NK-92 (cell line): ENCODE data around the gene CACNG7.
"Not testable (repeated sequence)": the region's sequence is repeated elsewhere in the genome, so short reads cannot be mapped to it uniquely, and the experiment has no call there.

Source experiments
- DNase-seq: peaks from one replicate; lab custom pipeline; 2025; ENCODE audit not compliant: unreplicated experiment; lab: John Stamatoyannopoulos, UW

The CACNG7 gene, protein sequence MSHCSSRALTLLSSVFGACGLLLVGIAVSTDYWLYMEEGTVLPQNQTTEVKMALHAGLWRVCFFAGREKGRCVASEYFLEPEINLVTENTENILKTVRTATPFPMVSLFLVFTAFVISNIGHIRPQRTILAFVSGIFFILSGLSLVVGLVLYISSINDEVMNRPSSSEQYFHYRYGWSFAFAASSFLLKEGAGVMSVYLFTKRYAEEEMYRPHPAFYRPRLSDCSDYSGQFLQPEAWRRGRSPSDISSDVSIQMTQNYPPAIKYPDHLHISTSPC

DNA sequence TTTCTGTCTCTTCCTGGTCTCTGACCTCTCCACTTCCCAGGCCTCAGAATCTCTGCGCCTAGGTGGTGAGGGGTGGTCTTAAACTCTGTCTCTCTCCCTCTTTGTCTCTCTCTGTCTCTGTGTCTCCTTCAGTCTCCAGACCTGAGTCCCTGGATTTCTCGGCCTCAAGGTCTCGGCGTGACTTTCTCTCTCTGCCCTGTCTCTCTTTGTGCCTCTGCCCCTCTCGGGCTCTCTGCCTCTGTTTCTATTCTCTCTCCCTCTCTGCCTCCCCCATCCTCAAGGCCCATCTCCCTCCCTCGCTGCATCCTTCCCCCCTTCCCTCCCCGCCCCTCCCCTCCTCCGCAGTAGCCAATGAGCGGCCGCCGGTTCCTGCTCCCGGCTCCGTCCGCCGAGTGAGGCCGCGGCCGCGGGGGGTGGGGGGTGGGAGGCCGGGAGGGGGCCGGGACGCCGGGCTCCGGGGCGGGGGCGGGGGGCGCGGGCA lies at the start of gene CACNG7:
TSS of gene CACNG7 (plus strand) at position 344 of the 481 bp plus-strand sequence. CDS start 3,554 bp downstream, outside the sequence.
- DNase-seq = no peak

DNA sequence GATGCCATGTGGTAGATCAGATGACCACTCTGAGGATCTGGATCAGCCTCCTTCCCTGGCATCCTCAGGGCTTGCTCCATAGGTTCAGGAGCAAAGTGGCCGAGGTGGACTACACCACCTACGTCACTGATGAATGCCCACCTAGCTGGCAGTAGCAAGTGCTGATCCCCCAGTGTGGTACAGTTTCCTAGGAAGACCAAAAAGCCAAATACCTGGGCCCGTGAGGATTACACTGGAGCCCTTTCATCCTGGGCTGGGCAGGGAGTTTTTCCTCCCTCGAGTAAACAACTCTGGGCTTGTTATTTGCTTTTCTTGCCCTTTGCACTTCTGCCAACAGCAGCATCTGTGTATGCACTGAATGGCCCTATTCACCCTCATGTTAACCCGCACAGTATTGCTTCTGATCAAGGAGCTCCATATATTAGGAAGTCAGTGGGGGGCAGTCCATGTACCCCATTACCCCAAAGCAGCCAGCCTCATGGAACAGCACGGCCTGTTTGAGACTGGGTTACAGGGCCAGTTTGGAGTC lies 44.7 kb upstream of the CACNG7 start:
- DNase-seq = no peak

DNA sequence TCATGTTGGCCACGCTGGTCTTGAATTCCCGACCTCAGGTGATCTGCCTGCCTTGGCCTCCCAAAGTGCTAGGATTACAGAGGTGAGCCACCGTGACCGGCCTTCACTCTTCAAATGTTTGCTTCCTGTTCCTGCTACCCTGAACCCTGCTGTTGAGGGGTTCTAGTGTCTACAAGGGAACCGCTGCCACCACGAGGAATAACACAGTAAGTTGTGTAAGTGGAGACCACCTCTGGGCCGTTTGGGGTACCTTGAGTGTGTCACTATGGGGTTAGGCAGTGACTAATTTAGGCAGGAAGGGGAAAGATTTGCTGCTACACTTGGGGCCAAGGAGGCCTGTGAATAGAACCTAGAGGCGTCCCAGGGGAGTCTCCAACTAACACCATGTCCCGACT lies 43.6 kb upstream of the CACNG7 start:
- no peak for DNase-seq

DNA sequence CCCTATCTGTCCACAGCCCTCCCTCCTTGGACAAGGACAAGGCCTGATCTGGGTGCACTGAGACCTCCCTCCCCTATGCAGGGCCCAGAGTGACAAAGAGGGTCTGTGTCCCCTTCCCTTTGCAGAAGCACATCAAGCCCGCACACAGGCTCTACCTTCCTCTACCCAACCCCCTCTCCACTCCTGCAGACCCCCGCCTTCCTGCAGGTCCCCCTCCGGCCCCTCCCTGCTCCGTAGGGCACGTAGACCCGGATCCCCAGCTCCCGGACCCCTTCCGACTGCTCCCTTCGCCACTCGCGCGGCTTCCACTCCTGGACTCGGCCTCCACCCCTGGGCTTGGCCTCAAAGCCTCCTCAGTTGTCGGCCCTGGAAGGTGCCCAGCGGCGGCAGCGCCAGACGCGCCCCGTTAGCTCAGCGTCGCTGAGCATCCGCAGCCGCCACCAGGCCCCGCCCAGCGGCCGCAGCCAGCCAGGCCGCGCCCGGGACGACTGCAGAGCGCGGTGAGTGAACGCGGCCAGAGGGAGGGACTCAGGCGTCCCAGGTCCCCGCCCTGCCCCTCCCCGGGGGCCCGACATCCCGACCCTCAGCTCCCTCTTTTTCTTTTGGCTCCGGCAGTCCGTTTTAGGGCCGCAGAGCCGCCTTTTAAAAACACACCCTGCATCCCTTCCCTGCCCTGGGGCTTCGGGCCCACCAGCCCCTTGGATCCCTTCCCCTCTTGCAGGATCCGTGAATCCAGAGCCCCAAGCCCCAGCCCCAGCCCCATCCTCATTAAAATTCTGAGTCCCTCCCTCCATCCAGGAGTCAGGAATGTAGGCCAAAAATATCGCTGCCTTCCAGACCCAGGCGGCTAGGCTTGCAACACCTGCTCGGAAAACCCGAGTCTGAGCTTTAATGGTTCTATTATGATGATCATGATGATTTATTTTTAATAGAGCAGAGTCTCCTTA lies 42.9 kb upstream of the CACNG7 start:
- DNase-seq = no peak

DNA sequence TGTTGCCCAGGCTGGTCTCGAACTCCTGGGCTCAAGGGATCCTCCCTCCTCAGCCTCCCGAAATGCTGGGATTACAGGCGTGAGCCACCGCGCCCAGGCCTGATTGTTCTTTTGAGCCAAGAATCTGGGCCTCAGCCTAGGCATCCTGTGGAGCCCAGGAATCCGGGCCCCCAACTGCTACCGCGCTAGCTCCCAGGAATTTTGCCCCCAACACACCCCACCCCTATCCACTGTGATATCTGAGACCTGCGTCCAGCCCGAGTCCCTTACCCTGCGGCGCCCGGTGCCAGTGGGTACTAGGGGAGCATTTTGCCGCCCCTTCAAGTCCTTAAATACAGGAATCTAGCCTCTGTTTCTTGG lies 42.2 kb upstream of the CACNG7 start:
- DNase-seq = no peak

DNA sequence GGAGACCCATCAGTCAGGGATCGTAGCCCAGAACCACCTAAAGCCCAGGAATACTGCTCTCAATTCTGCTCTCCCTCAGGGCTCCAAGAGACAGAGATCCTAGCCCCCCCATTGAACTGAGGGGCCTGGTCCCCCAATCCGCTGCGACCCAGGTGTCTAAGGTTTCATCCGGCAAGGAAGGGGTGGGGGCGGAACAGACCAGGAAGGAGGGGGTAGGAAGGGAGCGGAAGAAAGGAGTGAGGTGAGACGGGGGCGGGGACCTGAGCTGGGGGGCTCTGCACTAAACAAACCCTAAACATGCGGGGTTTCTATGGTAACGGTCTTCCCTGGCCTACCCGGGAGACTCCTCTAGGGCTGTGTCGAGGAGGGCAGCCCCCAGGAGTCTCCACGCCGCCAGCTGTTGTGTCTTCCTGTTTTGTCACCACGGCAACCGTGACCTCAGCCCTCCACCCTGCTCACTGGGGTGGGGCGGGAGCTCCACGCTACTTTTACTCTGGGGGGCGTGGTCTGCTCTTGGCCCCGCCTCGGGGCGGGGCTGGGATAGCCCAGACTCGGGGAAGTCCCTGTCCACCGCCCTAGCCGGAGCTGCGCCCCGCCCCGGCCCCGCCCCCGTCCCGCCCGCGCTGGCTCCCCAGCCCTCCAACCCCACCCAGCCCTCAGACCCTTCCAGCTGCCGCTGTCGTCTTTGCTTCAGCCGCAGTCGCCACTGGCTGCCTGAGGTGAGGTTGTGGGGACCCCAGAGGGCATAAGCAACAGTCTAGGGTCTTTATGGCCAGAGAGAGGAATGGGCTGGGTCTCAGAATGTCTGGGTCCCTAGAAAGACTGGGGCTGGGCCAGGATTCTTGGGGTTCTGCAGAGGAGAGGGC lies 41.6 kb upstream of the CACNG7 start, which contains the start of gene MYADM:
TSS of gene MYADM (plus strand) at position 659 of the 866 bp plus-strand sequence. CDS start 5,647 bp downstream, outside the sequence.
- peak; percentile 97 for DNase-seq

DNA sequence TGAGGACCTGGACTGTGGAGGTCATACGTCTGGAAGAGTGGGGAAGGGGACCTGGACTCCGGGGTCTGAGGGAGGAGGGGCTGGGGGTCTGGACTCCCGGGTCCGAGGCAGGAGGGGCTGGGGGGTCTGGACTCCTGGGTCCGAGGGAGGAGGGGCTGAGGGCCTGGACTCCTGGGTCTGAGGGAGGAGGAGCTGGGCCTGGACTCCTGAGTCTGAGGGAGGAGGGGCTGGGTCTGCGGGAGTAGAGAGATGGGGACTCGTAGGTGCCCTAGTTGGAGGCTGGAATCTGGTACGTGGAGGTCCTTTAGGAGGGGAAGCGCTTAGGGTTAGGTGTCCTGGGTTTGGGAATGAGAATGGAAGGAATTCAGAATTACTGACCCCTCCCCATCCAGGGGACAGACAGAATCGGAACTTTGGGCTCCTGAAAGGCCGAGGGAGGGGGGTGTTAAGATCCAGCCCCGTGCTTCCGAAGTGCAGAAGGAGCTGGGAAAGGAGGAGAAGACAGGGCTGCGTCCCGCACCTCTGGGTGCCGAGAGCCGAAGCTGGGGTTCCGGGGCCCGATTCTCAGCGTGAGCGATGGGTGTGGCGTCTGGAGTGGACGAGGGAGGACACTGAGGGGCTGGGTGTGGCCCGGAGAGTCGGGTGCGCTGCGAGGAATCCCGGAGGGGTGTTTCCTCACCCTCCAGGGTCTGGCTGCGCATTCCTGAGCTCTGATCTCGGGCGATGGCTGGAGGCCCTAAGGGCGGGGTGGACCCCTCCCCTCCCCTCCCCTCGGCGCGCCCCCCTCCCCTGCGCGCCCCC lies 40.8 kb upstream of the CACNG7 start:
- no peak for DNase-seq

DNA sequence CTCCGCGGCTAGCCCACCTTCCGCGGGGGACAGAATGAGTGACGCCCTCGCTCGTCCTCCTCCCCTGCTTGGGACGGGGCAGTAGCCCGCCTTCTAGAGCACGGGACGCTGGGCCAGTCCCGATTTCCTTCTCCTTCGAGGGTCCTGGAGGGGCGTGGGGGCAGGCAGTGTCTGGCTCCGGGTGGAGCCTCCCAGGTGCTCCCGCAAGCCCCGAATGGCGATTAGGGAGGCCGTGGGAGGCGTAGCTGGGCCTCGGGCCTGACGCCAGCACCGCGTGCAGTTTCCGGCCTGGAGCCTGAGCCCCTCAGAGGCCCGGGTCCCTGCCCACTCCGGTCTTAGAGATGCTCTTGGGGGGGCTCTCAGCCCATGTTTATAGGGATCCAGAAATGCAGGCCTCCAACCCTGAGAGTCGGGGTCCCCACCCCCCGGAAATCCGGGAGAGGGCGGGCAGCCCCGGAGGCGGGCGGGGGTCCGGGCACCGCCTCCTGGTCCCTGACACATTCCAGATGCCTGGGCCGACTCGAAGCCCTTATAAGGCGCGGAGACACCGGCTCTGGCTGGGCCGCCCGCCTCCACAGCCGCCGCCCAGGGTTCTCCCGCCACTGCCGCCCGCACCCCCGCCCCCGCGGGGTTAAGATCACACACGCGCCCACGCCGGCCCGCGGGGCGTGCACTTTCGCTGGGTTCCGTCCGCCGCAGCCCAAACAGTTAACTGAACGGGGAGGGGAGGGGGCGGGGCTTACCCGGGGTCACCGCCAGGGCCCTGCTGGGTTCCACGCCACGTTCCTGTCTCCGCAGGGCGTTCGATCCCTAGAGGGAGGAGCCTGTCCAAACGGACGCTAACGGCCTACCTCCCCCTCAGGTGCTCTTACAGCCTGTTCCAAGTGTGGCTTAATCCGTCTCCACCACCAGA lies 39.9 kb upstream of the CACNG7 start:
- DNase-seq = peak; percentile 50

DNA sequence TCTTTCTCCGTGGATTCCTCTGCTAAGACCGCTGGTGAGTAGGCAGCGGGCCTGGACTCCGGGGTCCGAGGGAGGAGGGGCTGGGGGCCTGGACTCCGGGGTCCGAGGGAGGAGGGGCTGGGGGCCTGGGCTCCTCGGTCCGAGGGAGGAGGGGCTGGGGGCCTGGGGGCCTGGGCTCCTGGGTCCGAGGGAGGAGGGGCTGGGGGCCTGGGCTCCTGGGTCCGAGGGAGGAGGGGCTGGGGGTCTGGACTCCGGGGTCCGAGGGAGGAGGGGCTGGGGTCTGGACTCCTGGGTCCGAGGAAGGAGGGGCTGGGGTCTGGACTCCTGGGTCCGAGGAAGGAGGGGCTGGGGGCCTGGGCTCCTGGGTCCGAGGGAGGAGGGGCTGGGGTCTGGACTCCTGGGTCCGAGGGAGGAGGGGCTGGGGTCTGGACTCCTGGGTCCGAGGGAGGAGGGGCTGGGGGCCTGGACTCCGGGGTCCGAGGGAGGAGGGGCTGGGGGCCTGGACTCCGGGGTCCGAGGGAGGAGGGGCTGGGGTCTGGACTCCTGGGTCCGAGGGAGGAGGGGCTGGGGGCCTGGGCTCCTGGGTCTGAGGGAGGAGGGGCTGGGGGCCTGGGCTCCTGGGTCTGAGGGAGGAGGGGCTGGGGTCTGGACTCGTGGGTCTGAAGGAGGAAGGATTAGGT lies 39.1 kb upstream of the CACNG7 start:
- DNase-seq = not testable (repeated sequence)

DNA sequence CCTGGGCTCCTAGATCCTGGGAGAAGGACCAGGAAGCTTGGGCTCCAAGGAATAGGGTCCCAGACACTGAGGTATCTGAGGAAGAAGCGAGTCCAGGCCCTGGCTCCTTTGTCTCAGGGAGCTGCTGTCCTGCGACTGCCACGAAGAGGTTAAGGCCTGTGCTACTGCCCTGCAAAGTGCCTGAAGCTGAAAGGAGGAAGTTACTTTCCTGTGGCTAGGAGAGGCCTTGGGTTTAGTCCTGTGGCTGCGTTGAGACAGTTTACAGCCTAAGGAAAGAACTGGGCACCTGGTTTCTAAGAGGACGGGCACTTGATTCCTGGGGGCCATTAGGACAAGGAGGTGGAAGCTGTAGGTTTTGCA lies 38.6 kb upstream of the CACNG7 start:
- DNase-seq = no peak

DNA sequence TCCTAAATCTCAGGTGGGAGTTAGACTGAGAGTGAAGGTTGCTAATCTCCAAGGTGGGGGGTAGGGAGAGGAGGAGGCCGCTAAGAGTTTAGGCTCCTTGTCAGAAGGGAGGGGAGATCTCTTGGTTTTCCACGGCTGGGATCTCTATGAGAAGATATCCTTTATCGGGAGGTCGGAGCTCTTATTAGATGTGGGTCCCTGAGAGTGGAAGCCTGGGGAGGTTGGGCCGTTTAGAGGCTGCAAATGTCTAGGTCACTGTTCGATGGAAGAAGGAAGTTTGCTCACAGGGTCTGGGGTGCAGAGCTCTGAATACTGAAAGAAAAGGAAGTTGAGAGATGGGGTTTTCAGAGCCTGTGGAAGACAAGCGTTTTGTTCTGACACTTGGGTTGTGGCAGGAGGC lies 37.6 kb upstream of the CACNG7 start:
- no peak for DNase-seq

DNA sequence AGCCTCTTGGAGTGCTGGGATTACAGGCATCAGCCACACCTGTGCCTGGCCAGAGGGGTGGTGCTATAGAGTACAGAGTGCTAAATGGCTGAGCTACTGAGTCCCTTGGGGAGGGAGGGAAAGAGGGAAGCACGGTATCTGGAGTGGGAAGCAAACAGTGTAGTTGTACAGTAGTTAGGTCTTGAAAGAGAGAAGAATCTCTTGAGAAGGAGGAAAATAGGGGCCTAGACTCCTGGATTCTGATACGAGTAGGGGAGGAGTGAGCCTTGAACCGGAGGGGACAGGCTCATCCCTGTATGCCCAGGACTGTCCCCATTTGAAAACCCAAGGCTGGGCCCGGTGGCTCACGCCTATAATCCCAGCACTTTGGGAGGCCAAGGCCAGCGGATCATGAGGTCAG lies 36.3 kb upstream of the CACNG7 start:
- no peak for DNase-seq

DNA sequence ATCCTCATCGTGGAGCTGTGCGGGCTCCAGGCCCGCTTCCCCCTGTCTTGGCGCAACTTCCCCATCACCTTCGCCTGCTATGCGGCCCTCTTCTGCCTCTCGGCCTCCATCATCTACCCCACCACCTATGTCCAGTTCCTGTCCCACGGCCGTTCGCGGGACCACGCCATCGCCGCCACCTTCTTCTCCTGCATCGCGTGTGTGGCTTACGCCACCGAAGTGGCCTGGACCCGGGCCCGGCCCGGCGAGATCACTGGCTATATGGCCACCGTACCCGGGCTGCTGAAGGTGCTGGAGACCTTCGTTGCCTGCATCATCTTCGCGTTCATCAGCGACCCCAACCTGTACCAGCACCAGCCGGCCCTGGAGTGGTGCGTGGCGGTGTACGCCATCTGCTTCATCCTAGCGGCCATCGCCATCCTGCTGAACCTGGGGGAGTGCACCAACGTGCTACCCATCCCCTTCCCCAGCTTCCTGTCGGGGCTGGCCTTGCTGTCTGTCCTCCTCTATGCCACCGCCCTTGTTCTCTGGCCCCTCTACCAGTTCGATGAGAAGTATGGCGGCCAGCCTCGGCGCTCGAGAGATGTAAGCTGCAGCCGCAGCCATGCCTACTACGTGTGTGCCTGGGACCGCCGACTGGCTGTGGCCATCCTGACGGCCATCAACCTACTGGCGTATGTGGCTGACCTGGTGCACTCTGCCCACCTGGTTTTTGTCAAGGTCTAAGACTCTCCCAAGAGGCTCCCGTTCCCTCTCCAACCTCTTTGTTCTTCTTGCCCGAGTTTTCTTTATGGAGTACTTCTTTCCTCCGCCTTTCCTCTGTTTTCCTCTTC lies 35.1 kb upstream of the CACNG7 start:
- no peak for DNase-seq

DNA sequence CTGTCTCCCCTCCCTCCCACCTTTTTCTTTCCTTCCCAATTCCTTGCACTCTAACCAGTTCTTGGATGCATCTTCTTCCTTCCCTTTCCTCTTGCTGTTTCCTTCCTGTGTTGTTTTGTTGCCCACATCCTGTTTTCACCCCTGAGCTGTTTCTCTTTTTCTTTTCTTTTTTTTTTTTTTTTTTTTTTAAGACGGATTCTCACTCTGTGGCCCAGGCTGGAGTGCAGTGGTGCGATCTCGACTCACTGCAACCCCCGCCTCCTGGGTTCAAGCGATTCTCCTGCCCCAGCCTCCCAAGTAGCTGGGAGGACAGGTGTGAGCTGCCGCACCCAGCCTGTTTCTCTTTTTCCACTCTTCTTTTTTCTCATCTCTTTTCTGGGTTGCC lies 34.5 kb upstream of the CACNG7 start:
- no peak for DNase-seq

DNA sequence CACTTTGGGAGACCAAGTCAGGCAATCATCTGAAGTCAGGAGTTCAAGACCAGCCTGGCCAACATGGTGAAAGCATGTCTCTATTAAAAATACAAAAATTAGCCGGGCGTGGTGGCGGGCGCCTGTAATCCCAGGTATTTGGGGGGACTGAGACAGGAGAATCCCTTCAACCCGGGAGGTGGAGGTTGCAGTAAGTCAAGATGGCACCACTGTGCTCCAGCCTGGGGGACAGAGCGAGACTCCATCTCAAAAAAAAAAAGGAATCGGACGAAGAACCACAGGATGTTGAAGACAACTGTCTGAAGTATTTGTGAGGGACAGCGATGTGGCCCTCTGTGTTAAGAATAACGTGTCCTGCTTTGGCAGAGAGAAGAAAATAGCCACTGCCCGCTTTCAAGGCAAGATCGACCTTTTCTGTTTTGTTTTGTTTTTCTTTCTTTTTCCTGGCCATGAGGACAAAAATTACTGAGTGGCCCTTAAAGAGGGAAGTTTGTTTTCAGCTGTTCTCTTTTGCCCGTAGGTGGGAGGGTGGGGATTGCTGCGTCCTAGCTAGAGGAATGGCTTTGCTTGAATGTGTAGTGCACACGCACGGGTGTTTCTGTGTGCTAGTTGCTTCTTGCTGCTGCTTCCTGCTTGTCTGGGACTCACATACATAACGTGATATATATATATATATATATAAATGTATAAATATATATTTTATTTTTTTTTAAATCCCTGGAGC lies 33.3 kb upstream of the CACNG7 start:
- DNase-seq = no peak

DNA sequence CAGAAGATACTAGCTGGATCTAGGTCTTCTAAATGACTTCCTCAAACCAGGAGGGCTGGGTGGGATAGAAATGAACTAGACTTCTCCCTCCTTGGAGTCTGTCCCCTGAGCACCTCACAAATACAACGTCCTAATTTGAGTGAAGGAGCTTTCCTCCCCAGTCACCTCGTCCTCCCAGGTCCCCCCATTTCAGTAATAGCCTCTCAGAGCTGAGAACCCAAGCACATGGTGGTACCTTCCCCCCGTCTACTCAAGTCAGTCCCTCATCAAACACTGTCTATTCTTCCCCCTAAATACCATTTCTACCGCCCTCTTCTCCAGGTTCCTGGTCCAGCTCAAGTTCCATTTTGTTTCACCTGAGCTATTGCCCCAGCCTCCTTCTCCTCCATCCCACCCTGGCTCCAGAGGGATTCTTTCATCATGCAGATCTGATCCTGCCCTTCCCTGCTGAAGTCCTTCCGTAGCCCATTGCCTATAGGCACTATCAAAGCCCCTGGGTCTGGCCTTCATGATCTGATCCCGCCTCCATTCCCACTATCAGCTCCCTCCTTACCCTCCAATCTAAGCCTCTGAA lies 32.3 kb upstream of the CACNG7 start:
- DNase-seq = no peak

DNA sequence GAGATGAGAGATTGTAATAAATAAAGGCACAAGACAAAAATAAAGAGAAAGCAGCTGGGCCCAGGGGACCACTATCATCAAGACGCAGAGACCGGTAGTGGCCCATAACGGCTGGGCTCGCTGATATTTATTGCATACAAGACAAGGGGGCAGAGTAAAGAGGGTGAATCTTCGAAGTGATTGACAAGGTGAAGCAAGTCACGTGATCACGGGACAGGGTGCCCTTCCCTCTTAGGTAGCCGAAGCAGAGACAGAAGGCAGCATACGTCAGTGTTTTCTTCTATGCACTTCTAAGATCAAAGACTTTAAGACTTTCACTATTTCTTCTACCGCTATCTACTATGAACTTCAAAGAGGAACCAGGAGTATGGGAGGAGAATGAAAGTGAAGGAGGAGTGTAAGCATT lies 31.7 kb upstream of the CACNG7 start:
- DNase-seq = no peak
